ENCODE data around the gene ST8SIA1.

- no peak for TF ChIP-seq POLR2A (IDR thresholded peaks at IDR 0.05)
- no peak for TF ChIP-seq CTCF (IDR thresholded peaks at IDR 0.05 in 8 of 11, conservative IDR thresholded peaks at IDR 0.05 in 3 of 11)
- TF ChIP-seq POLR2AphosphoS5 (IDR thresholded peaks at IDR 0.05): no peak
Measured at GRCh38 chr12:22313963-22314330, 20.6 kb downstream of the ST8SIA1 start.
